ENCODE results near the gene RBPMS2. TPM values are rescaled to one million over a fixed set of nuclear protein-coding genes. Genes with fewer than 3 reads are reported as not detected.
"Not testable (repeated sequence)": the region's sequence is repeated elsewhere in the genome, so short reads cannot be mapped to it uniquely, and the experiment has no call there.

RBPMS2 gene
- total RNA-seq, 1 donor from 2014 or later, result not detected

DNA sequence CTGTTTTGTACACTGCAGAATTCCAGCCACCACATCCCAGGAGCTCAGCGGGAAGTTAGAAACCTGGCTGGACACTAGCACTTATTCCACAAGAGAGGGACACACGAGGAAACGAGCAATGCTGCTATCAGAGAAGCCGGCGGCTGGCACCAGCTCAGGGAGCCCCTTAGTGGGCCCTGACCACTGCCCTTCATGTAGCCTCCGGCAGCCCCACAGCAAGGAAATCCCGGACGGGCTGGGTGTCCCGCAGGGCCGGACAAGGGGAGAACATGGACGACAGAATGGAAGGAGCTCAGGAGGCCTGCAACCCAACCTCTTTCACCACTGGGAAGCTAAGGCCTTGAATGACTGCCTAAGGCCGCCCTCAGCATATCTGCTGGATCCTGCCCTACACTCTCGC lies 32.5 kb downstream of the RBPMS2 start:
- H3K27ac ChIP-seq, result no peak overlapping the region
- H3K4me1 ChIP-seq, result no peaks in the 10 kb centered on the region
- H3K36me3 ChIP-seq, result no peaks in the 10 kb centered on the region
- no peak for DNase-seq (ENCODE audit: low spot score in 2 of 2)
- no peak overlapping the region for H3K4me3 ChIP-seq
- intact Hi-C loops (cut with DNase I), result no loop called here
- TF ChIP-seq, protein P1, sequence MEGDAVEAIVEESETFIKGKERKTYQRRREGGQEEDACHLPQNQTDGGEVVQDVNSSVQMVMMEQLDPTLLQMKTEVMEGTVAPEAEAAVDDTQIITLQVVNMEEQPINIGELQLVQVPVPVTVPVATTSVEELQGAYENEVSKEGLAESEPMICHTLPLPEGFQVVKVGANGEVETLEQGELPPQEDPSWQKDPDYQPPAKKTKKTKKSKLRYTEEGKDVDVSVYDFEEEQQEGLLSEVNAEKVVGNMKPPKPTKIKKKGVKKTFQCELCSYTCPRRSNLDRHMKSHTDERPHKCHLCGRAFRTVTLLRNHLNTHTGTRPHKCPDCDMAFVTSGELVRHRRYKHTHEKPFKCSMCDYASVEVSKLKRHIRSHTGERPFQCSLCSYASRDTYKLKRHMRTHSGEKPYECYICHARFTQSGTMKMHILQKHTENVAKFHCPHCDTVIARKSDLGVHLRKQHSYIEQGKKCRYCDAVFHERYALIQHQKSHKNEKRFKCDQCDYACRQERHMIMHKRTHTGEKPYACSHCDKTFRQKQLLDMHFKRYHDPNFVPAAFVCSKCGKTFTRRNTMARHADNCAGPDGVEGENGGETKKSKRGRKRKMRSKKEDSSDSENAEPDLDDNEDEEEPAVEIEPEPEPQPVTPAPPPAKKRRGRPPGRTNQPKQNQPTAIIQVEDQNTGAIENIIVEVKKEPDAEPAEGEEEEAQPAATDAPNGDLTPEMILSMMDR (IDR thresholded peaks at IDR 0.05), result no peak
- no peaks in the 10 kb centered on the region for H3K9me3 ChIP-seq
- no peaks in the 10 kb centered on the region for H3K27me3 ChIP-seq

DNA sequence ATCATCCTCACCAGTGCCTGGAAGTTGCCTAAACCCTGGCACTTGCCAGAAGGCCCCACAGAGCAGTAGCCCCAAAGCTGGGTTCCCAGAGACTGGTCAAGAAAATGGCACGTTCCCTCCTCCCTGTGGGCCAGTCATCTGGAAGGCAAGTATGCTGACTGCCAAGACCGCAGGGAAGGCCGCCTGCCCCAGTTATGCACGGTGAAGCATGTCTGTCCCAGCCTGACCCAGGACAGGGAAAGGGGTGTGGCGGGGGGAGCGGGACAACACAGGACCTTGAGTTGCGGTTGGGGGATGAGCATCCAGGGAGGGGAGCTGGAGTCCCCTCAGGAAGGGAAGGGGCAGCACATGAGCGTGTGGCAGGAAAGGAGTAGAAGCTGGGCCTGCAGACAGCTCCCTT lies 33.0 kb downstream of the RBPMS2 start:
- TF ChIP-seq, protein P1 (IDR thresholded peaks at IDR 0.05), result no peak
- no peaks in the 10 kb centered on the region for H3K27me3 ChIP-seq
- no peaks in the 10 kb centered on the region for H3K4me1 ChIP-seq
- H3K4me3 ChIP-seq, result no peak overlapping the region
- intact Hi-C loops (cut with DNase I), result no loop called here
- no peaks in the 10 kb centered on the region for H3K9me3 ChIP-seq
- no peaks in the 10 kb centered on the region for H3K36me3 ChIP-seq
- H3K27ac ChIP-seq, result no peak overlapping the region
- DNase-seq (ENCODE audit: low spot score in 2 of 2), result no peak

DNA sequence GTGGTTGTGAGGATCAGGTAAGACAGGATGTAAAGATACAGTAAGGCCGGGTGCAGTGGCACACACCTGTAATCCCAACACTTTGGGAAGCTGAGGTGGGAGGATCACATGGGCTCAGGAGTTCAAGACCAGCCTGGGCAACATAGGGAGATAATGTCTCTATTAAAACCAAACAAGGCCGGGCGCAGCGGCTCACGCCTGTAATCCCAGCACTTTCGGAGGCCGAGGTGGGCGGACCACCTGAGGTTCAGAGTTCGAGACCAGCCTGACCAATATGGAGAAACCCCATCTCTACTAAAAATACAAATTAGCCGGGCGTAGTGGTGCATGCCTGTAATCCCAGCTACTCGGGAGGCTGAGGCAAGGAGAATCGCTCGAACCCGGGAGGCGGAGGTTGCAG lies 33.7 kb downstream of the RBPMS2 start:
- H3K27ac ChIP-seq; H3K4me1 ChIP-seq; H3K4me3 ChIP-seq; intact Hi-C loops (cut with DNase I); H3K27me3 ChIP-seq; H3K9me3 ChIP-seq; DNase-seq (ENCODE audit: low spot score in 2 of 2); H3K36me3 ChIP-seq: not testable (repeated sequence)

DNA sequence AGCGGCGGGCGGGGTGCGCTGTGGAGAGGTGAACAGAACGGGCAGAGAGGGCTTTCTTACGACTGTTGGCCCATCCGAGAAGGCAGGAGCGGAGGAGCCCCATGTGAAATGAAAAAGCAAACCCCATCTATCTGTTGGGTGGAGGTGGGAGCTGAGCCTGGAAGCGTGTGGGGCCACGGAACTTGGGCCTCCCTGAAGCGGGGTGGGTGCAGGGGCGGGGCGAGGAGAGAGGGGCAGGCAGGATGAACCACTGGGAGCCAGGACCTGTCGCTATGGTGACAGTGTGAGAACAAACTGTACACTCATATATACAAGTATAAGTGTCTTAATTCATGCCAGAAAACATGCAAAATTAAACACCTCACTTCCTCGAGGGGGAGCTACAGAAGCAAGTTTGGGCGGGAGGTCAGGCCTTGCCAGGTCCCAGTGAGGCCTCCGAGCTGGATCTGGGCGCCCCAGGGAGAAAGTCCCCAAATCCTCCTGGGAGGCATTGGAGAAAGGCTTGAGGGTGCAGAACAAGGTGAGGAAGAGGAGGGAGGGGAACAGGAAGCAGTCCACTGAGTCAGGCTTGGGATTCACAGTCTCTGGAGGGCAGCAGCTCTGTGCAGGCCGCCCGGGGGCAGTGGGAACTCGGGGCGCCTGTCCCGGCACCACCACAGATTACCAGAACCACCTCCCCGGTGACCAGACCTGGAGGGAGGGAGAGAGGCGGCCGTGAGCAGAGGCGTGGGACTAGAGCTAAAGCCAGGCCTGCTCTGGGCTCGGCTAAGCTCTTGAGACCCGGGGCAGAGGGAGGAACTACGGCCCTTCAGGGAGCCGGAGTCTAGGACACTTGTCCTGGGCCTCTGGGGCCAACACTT lies 34.8 kb downstream of the RBPMS2 start:
- no peak overlapping the region for H3K4me3 ChIP-seq
- no peaks in the 10 kb centered on the region for H3K9me3 ChIP-seq
- H3K4me1 ChIP-seq, result no peaks in the 10 kb centered on the region
- TF ChIP-seq, protein P1 (IDR thresholded peaks at IDR 0.05), result no peak
- intact Hi-C loops (cut with DNase I), result no loop called here
- no peaks in the 10 kb centered on the region for H3K36me3 ChIP-seq
- H3K27me3 ChIP-seq, result no peaks in the 10 kb centered on the region
- H3K27ac ChIP-seq, result no peak overlapping the region
- DNase-seq (ENCODE audit: low spot score in 2 of 2), result no peak

DNA sequence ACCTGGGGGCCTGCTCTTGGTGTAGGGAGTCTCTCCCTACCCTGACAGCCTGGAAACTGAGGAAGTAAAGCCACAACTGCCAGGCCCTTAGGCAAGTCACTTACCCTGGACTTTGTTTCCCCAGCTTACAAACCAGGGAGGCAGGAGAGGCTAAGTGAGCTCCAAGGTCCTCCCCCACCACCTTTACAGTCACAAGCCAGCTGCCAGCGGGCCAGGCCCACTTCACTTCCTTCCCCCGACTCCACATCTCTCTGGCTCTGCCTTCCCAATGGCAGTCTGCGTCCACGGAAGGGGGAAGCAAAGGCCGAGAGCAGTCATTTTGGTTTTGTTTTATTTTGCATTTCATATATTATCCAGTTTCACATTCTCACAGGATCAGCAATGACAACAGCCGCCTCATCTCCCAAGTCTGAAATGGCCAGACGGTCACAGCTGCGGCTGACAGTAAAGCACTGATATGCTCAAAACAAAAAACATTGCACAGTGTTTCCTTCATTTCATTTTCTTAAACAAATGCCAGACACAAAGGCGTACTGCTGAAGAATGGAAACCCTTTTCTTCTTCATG lies 35.7 kb downstream of the RBPMS2 start:
- Histone ChIP-seq H3K4me1 (no peaks in the 10 kb centered on the region), H3K27ac (no peak overlapping the region), H3K4me3 (no peak overlapping the region), H3K36me3 (no peaks in the 10 kb centered on the region), H3K9me3 (no peaks in the 10 kb centered on the region), H3K27me3 (no peaks in the 10 kb centered on the region)
- intact Hi-C loops (cut with DNase I), result no loop called here
- TF ChIP-seq, protein P1 (IDR thresholded peaks at IDR 0.05), result no peak
- no peak for DNase-seq (ENCODE audit: low spot score in 2 of 2)

DNA sequence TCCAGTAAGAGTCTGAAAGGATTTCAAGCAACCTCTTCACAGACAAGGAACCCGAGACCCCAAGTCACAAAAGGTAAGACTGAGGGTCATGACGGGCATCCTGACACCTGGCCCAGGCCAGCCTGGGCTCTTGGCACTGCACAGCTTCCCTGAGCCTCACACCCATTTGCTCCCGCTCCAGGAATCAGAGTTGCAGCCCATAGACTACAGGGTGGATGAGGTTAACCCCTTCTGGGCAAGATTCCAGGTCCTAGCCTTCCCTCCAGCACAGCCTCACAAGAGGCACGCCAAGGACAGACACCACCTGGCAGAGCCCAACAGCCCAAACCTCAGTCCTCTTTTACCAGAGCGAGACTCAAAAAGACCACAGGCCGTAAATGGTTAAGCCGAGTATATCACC lies 36.2 kb downstream of the RBPMS2 start:
- Histone ChIP-seq H3K9me3 (no peaks in the 10 kb centered on the region), H3K27me3 (no peaks in the 10 kb centered on the region), H3K36me3 (no peaks in the 10 kb centered on the region), H3K27ac (no peak overlapping the region), H3K4me1 (no peaks in the 10 kb centered on the region), H3K4me3 (no peak overlapping the region)
- TF ChIP-seq, protein P1 (IDR thresholded peaks at IDR 0.05), result no peak
- intact Hi-C loops (cut with DNase I), result no loop called here
- no peak for DNase-seq (ENCODE audit: low spot score in 2 of 2)

Measured in ascending aorta (tissue), 2 donors.